Stimulated activated memory B cell treated with anti-CD40 and anti-IgM and Interleukin-4, amounts not matched to agents 10 μg/mL and 1 μg/mL and 100 μg/mL, for 72 hours (primary cell): Measurements from ENCODE around the gene CXCL6.

Source experiments
- ATAC-seq: fragments of 150-1000 bp; cut with Tn5 transposase; 2 replicates; pipeline ENCODE4 v1.10.0; 2021
- H3K27ac Mint-ChIP-seq: one replicate; pipeline ENCODE4 v1.8.0; 2022; ENCODE audit warnings: mild to moderate bottlenecking, mixed read lengths
- H3K27me3 Mint-ChIP-seq: one replicate; pipeline ENCODE4 v1.8.0; 2022; ENCODE audit warnings: mixed read lengths
- H3K36me3 Mint-ChIP-seq: one replicate; pipeline ENCODE4 v1.8.0; 2022; ENCODE audit warnings: mixed read lengths
- H3K4me1 Mint-ChIP-seq: one replicate; pipeline ENCODE4 v1.8.0; 2022; ENCODE audit warnings: mixed read lengths
- H3K4me3 Mint-ChIP-seq: one replicate; pipeline ENCODE4 v1.8.0; 2022; ENCODE audit warnings: mild to moderate bottlenecking, moderate library complexity, mixed read lengths
- H3K9me3 Mint-ChIP-seq: one replicate; pipeline ENCODE4 v1.8.0; 2022; ENCODE audit warnings: mixed read lengths

The CXCL6 gene

GRCh38 chr4:73828956-73829355, 7.5 kb upstream of the CXCL6 start:
- no peaks in the 10 kb centered on the region for H3K36me3 Mint-ChIP-seq
- no peaks in the 10 kb centered on the region for H3K4me1 Mint-ChIP-seq
- no peak overlapping the region for H3K4me3 Mint-ChIP-seq
- no peaks in the 10 kb centered on the region for H3K27me3 Mint-ChIP-seq
- no peak for ATAC-seq
- no peak overlapping the region for H3K27ac Mint-ChIP-seq
- peaks cover 7% of the 10 kb centered on the region for H3K9me3 Mint-ChIP-seq

GRCh38 chr4:73831569-73831968, 4.9 kb upstream of the CXCL6 start:
- peaks cover 7% of the 10 kb centered on the region for H3K9me3 Mint-ChIP-seq
- no peak for ATAC-seq
- no peaks in the 10 kb centered on the region for H3K4me1 Mint-ChIP-seq
- peaks cover 3% of the 10 kb centered on the region for H3K27me3 Mint-ChIP-seq
- no peak overlapping the region for H3K27ac Mint-ChIP-seq
- H3K36me3 Mint-ChIP-seq: no peaks in the 10 kb centered on the region
- H3K4me3 Mint-ChIP-seq: no peak overlapping the region

- Mint-ChIP-seq H3K36me3 (no peaks in the 10 kb centered on the region), H3K27ac (no peak overlapping the region), H3K4me3 (no peak overlapping the region), H3K4me1 (no peaks in the 10 kb centered on the region), H3K27me3 (peaks cover 8% of the 10 kb centered on the region), H3K9me3 (peaks cover 2% of the 10 kb centered on the region)
- ATAC-seq: no peak
Observed at GRCh38 chr4:73832651-73833237, 3.7 kb upstream of the CXCL6 start.

GRCh38 chr4:73839071-73839470, 2.6 kb downstream of the CXCL6 start:
- Mint-ChIP-seq H3K36me3 (no peaks in the 10 kb centered on the region), H3K9me3 (no peaks in the 10 kb centered on the region), H3K4me1 (no peaks in the 10 kb centered on the region), H3K27me3 (peaks cover 21% of the 10 kb centered on the region), H3K27ac (no peak overlapping the region), H3K4me3 (no peak overlapping the region)
- ATAC-seq: no peak

- Mint-ChIP-seq H3K4me3 (no peak overlapping the region), H3K27me3 (peaks cover 21% of the 10 kb centered on the region), H3K36me3 (no peaks in the 10 kb centered on the region), H3K9me3 (no peaks in the 10 kb centered on the region), H3K4me1 (no peaks in the 10 kb centered on the region), H3K27ac (no peak overlapping the region)
- no peak for ATAC-seq
Observed at GRCh38 chr4:73839715-73840114, 3.2 kb downstream of the CXCL6 start.

- no peaks in the 10 kb centered on the region for H3K4me1 Mint-ChIP-seq
- H3K36me3 Mint-ChIP-seq: no peaks in the 10 kb centered on the region
- ATAC-seq: no peak
Observed at GRCh38 chr4:73841243-73841925, 4.9 kb downstream of the CXCL6 start.

GRCh38 chr4:73842696-73843095, 6.2 kb downstream of the CXCL6 start:
- Mint-ChIP-seq H3K27me3 (peaks cover 13% of the 10 kb centered on the region), H3K4me3 (no peak overlapping the region), H3K36me3 (no peaks in the 10 kb centered on the region), H3K9me3 (no peaks in the 10 kb centered on the region), H3K4me1 (no peaks in the 10 kb centered on the region), H3K27ac (no peak overlapping the region)
- no peak for ATAC-seq

More at GRCh38 chr4:73841243-73841925, 4.9 kb downstream of the CXCL6 start:
- no peak overlapping the region for H3K4me3 Mint-ChIP-seq
- peaks cover 20% of the 10 kb centered on the region for H3K27me3 Mint-ChIP-seq
- no peaks in the 10 kb centered on the region for H3K9me3 Mint-ChIP-seq
- H3K27ac Mint-ChIP-seq: no peak overlapping the region

GRCh38 chr4:73843369-73843768, 6.9 kb downstream of the CXCL6 start:
- no peak overlapping the region for H3K4me3 Mint-ChIP-seq
- H3K27me3 Mint-ChIP-seq: peaks cover 13% of the 10 kb centered on the region
- ATAC-seq: no peak
- no peaks in the 10 kb centered on the region for H3K4me1 Mint-ChIP-seq
- no peaks in the 10 kb centered on the region for H3K9me3 Mint-ChIP-seq
- H3K36me3 Mint-ChIP-seq: no peaks in the 10 kb centered on the region
- H3K27ac Mint-ChIP-seq: no peak overlapping the region

- H3K27me3 Mint-ChIP-seq: peaks cover 7% of the 10 kb centered on the region
- H3K36me3 Mint-ChIP-seq: no peaks in the 10 kb centered on the region
- no peaks in the 10 kb centered on the region for H3K4me1 Mint-ChIP-seq
- no peak overlapping the region for H3K27ac Mint-ChIP-seq
- no peak overlapping the region for H3K4me3 Mint-ChIP-seq
- no peak for ATAC-seq
- H3K9me3 Mint-ChIP-seq: no peaks in the 10 kb centered on the region
Observed at GRCh38 chr4:73844345-73844744, 7.9 kb downstream of the CXCL6 start.

- no peak overlapping the region for H3K27ac Mint-ChIP-seq
Observed at GRCh38 chr4:73844806-73845205, 8.3 kb downstream of the CXCL6 start.

GRCh38 chr4:73847526-73848182, 11.2 kb downstream of the CXCL6 start:
- ATAC-seq: peak; percentile 34
- no peaks in the 10 kb centered on the region for H3K36me3 Mint-ChIP-seq
- H3K4me3 Mint-ChIP-seq: no peak overlapping the region
- H3K4me1 Mint-ChIP-seq: no peaks in the 10 kb centered on the region
- no peaks in the 10 kb centered on the region for H3K27me3 Mint-ChIP-seq
- no peaks in the 10 kb centered on the region for H3K9me3 Mint-ChIP-seq
- H3K27ac Mint-ChIP-seq: no peak overlapping the region

More at GRCh38 chr4:73844806-73845205, 8.3 kb downstream of the CXCL6 start:
- Mint-ChIP-seq H3K27me3 (peaks cover 2% of the 10 kb centered on the region), H3K36me3 (no peaks in the 10 kb centered on the region), H3K4me1 (no peaks in the 10 kb centered on the region), H3K4me3 (no peak overlapping the region), H3K9me3 (no peaks in the 10 kb centered on the region)
- no peak for ATAC-seq

- Mint-ChIP-seq H3K9me3 (no peaks in the 10 kb centered on the region), H3K36me3 (no peaks in the 10 kb centered on the region), H3K27ac (no peak overlapping the region), H3K4me1 (no peaks in the 10 kb centered on the region), H3K27me3 (no peaks in the 10 kb centered on the region), H3K4me3 (no peak overlapping the region)
- no peak for ATAC-seq
Observed at GRCh38 chr4:73848183-73848777, 11.8 kb downstream of the CXCL6 start.

GRCh38 chr4:73850261-73850970, 13.9 kb downstream of the CXCL6 start:
- Mint-ChIP-seq H3K4me3 (no peak overlapping the region), H3K27me3 (no peaks in the 10 kb centered on the region), H3K4me1 (no peaks in the 10 kb centered on the region), H3K9me3 (no peaks in the 10 kb centered on the region), H3K27ac (no peak overlapping the region), H3K36me3 (no peaks in the 10 kb centered on the region)
- no peak for ATAC-seq

GRCh38 chr4:73851293-73851692, 14.8 kb downstream of the CXCL6 start:
- Mint-ChIP-seq H3K9me3 (no peaks in the 10 kb centered on the region), H3K36me3 (no peaks in the 10 kb centered on the region), H3K4me1 (no peaks in the 10 kb centered on the region), H3K27me3 (no peaks in the 10 kb centered on the region), H3K27ac (no peak overlapping the region), H3K4me3 (no peak overlapping the region)
- no peak for ATAC-seq

- Mint-ChIP-seq H3K27ac (no peak overlapping the region), H3K4me1 (no peaks in the 10 kb centered on the region), H3K4me3 (no peak overlapping the region), H3K36me3 (no peaks in the 10 kb centered on the region), H3K9me3 (no peaks in the 10 kb centered on the region), H3K27me3 (no peaks in the 10 kb centered on the region)
- no peak for ATAC-seq
Observed at GRCh38 chr4:73852771-73853170, 16.3 kb downstream of the CXCL6 start.
